Hematopoietic multipotent progenitor cell treated with erythropoietin and hydrocortisone succinate and interleukin-3 and kit ligand, for 4 days (in vitro differentiated cells): Measurements from ENCODE around the gene ETF1.

Source experiments
- DNase-seq: peaks from one replicate; pipeline ENCODE4 v3.0.0-alpha.2; 2015

The ETF1 gene

DNA sequence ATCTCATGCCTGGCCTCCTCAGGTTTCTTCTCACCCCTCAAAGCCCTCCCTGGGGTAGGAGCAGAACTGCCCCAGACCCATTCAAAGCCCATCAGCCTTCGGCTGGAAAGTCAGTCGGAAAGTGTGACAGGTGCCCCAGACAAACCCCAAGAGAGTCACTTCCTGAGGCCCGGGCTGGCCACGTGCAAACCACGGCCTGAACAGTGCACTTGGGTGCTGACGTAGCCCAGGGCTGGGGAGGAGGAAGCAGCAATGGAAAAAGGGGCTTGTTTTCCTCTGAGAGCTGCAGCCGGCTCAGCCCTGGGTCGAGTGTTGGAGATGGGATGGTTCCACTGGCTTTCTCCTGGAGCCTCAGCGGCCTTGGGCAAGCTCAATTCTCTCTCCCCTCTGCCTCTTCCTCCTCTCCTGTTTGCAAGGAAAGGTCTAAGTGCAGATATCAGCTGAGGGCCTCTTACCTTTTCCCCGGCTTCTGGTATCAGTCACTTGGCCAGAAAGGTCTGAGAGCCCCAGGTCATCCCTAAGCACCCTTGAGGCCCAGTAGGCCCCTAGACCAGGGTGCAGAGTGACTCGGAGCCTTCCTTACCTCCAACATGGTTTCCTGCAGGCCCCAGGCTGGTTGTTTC is 83.6 kb downstream of the ETF1 start:
- DNase-seq, result peak; percentile 62

DNA sequence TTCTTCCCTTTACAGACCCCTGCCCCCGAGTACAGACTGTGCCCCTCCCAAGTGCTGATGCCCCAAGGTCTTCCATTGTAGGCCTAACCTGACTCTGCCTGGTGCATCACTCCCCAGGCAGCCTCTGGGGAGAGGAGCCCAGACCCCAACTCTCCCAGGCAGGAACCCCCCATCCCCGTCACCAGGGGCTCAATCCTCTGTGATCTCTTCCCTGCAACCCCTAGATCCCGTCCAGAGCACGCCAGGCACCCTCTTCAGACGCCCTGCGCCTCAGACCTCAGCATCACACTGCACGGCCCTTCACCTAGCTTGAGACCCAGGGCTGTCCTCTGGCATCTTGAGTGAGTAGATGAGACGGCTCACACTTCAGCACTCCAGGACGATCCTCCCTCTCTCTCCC is 84.2 kb downstream of the ETF1 start:
- no peak for DNase-seq

DNA sequence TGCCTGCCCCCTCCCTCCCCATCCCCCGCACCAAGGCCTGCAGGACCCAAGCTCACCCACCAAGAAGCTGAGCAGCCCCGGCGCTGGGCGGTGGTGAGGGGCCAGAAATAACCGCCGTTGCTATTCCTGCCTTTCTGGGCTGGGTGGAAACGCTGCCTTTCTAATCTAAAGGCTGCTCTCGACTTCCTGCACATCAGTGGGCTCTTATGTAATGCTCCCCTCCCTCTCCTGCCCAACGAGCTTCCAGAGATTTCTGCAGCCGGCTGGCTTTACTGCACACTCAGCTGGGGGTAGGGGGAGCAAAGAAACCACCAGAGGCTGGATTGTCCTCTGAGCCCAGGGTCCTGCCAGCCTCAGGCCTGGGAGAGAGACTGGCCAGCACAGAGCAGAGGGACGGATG is 84.7 kb downstream of the ETF1 start:
- peak; percentile 44 for DNase-seq

DNA sequence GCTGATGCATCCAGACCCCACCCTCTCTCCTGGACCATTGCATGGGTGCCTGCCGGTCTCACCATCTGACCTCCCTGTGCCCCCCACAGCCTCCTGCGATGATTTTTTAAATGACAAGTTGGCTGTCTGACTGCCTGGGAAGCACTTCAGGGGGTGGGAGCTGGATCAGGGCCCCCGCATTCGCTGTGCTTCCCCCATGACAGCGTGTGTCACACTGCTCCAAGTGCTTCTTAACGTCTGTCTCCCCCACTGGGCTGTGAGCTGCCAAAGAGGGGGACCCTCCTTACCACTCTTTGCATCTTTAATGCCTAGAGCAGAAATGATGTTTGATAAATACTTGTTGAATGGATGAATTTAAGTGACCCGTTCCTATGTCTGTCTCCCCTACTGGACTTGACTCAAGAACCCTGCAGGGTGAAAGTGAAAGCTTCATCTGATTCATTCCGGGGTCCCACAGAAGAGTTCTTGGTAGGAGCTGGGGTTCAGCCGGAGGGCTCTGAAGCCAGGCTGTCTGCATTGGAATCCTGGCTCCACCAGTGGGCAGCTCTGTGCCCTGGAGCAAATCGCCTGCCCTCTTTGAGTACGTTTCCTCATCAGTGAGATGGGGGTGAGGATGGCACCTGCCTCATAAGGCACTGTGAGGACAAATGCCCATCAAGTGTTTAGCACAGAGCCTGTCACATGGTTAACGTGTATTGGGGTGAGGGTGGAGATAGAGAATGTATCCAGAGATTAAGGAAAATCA is 85.3 kb downstream of the ETF1 start:
- DNase-seq, result peak; percentile 28
